HEK293 (cell line): ENCODE data around the gene TUT1.

Experiments
- EGR2 ChIP-seq: fragments of 450-650 bp; formaldehyde crosslinking; IDR thresholded peaks from 2 replicates; pipeline ENCODE4 v1.5.1; 2016; ENCODE audit warnings: low read depth, missing biosample characterization, missing genetic modification characterization
- KLF10 ChIP-seq: fragments of 450-650 bp; IDR thresholded peaks from 2 replicates; pipeline ENCODE4 v1.5.1; 2018; ENCODE audit warnings: missing biosample characterization, mild to moderate bottlenecking, missing genetic modification characterization
- ZBTB1 ChIP-seq: fragments of 450-650 bp; formaldehyde crosslinking; IDR thresholded peaks from 2 replicates; pipeline ENCODE4 v1.5.1; 2016; ENCODE audit warnings: missing biosample characterization, missing genetic modification characterization
- ZBTB7A ChIP-seq: fragments of 450-650 bp; formaldehyde crosslinking; IDR thresholded peaks from 2 replicates; pipeline ENCODE4 v1.5.1; 2016; ENCODE audit warnings: low read depth, missing biosample characterization, missing genetic modification characterization
- ZEB2 ChIP-seq: fragments of 450-650 bp; formaldehyde crosslinking; IDR thresholded peaks from 2 replicates; pipeline ENCODE4 v1.5.1; 2016; ENCODE audit warnings: missing biosample characterization, missing genetic modification characterization
- ZNF138 ChIP-seq: fragments of 450-650 bp; formaldehyde crosslinking; IDR thresholded peaks from 2 replicates; pipeline ENCODE4 v1.5.1; 2016; ENCODE audit warnings: missing biosample characterization, missing genetic modification characterization, borderline replicate concordance
- ZNF174 ChIP-seq: fragments of 450-650 bp; formaldehyde crosslinking; IDR thresholded peaks from 2 replicates; pipeline ENCODE4 v1.5.0; 2017; ENCODE audit warnings: missing biosample characterization, mild to moderate bottlenecking, missing genetic modification characterization
- ZNF211 ChIP-seq: fragments of 450-650 bp; formaldehyde crosslinking; IDR thresholded peaks from 2 replicates; pipeline ENCODE4 v1.5.1; 2016; ENCODE audit warnings: low read depth, missing biosample characterization, missing genetic modification characterization
- ZNF544 ChIP-seq: fragments of 450-650 bp; formaldehyde crosslinking; IDR thresholded peaks from 2 replicates; pipeline ENCODE4 v1.5.0; 2017; ENCODE audit warnings: missing biosample characterization, missing genetic modification characterization
- ZNF654 ChIP-seq: fragments of 450-650 bp; formaldehyde crosslinking; IDR thresholded peaks from 2 replicates; pipeline ENCODE4 v1.5.1; 2016; ENCODE audit warnings: low read depth, missing biosample characterization, missing genetic modification characterization
- TF ChIP-seq, protein P1 (sequence below): fragments of 450-650 bp; formaldehyde crosslinking; IDR thresholded peaks from 2 replicates; pipeline ENCODE4 v1.5.1; 2016; ENCODE audit warnings: missing biosample characterization, missing genetic modification characterization
- TF ChIP-seq, protein P2 (sequence below): fragments of 450-650 bp; formaldehyde crosslinking; conservative IDR thresholded peaks from 2 replicates; pipeline ENCODE4 v1.5.1; 2016; ENCODE audit warnings: low read depth, missing biosample characterization, missing genetic modification characterization
- TF ChIP-seq, protein P3 (sequence below): fragments of 450-650 bp; formaldehyde crosslinking; IDR thresholded peaks from 2 replicates; pipeline ENCODE4 v1.5.1; 2016; ENCODE audit warnings: missing biosample characterization, missing genetic modification characterization

DNA sequence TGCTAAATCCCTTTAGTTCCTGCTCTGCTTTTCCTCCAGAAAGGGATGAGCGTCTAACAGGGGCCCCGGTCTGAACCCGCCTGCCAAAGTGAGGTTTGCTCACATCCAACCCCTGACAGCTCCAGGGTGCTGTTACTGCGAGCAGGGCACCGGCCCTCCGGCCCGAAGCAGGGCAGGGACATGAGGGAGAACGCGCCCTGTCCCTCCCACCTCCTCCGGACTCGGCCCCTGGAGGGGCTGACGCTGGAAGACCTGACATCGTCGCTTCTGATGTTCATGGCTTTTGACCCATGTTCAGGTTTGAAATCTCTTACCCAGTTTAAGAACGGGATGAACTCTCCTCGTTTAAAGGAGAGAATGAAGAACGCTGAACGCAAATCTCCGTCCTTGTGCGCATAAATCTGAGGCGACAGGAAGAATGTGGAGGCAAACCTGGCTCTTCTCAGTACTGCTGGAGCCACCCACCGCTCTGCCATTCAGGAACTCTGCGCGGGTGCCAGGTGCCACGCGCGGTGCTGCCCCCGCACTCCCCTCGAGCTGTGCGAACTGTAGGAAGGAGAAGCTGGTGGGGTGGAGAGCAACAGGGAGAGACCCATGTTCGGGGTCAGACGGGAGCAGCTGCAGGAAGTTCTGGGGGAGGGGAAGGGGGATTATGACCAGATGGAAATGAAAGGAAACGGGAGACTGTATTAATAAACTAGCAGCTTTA lies 16.8 kb downstream of the TUT1 start:
- TF ChIP-seq ZBTB1 (tag by site-specific recombination), result no peak
- TF ChIP-seq, protein P1, sequence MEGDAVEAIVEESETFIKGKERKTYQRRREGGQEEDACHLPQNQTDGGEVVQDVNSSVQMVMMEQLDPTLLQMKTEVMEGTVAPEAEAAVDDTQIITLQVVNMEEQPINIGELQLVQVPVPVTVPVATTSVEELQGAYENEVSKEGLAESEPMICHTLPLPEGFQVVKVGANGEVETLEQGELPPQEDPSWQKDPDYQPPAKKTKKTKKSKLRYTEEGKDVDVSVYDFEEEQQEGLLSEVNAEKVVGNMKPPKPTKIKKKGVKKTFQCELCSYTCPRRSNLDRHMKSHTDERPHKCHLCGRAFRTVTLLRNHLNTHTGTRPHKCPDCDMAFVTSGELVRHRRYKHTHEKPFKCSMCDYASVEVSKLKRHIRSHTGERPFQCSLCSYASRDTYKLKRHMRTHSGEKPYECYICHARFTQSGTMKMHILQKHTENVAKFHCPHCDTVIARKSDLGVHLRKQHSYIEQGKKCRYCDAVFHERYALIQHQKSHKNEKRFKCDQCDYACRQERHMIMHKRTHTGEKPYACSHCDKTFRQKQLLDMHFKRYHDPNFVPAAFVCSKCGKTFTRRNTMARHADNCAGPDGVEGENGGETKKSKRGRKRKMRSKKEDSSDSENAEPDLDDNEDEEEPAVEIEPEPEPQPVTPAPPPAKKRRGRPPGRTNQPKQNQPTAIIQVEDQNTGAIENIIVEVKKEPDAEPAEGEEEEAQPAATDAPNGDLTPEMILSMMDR, result no peak
- TF ChIP-seq, protein P2, sequence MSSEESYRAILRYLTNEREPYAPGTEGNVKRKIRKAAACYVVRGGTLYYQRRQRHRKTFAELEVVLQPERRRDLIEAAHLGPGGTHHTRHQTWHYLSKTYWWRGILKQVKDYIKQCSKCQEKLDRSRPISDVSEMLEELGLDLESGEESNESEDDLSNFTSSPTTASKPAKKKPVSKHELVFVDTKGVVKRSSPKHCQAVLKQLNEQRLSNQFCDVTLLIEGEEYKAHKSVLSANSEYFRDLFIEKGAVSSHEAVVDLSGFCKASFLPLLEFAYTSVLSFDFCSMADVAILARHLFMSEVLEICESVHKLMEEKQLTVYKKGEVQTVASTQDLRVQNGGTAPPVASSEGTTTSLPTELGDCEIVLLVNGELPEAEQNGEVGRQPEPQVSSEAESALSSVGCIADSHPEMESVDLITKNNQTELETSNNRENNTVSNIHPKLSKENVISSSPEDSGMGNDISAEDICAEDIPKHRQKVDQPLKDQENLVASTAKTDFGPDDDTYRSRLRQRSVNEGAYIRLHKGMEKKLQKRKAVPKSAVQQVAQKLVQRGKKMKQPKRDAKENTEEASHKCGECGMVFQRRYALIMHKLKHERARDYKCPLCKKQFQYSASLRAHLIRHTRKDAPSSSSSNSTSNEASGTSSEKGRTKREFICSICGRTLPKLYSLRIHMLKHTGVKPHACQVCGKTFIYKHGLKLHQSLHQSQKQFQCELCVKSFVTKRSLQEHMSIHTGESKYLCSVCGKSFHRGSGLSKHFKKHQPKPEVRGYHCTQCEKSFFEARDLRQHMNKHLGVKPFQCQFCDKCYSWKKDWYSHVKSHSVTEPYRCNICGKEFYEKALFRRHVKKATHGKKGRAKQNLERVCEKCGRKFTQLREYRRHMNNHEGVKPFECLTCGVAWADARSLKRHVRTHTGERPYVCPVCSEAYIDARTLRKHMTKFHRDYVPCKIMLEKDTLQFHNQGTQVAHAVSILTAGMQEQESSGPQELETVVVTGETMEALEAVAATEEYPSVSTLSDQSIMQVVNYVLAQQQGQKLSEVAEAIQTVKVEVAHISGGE (tag by site-specific recombination), result no peak
- TF ChIP-seq ZNF654 (tag by site-specific recombination), result no peak
- TF ChIP-seq, protein P3, sequence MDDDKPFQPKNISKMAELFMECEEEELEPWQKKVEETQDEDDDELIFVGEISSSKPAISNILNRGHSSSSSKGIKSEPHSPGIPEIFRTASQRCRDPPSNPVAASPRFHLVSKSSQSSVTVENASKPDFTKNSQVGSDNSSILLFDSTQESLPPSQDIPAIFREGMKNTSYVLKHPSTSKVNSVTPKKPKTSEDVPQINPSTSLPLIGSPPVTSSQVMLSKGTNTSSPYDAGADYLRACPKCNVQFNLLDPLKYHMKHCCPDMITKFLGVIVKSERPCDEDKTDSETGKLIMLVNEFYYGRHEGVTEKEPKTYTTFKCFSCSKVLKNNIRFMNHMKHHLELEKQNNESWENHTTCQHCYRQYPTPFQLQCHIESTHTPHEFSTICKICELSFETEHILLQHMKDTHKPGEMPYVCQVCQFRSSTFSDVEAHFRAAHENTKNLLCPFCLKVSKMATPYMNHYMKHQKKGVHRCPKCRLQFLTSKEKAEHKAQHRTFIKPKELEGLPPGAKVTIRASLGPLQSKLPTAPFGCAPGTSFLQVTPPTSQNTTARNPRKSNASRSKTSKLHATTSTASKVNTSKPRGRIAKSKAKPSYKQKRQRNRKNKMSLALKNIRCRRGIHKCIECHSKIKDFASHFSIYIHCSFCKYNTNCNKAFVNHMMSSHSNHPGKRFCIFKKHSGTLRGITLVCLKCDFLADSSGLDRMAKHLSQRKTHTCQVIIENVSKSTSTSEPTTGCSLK, result no peak
- no peak for TF ChIP-seq ZNF174 (tag by site-specific recombination)
- no peak for TF ChIP-seq ZEB2 (tag by site-specific recombination)
- peak; percentile 79 for TF ChIP-seq EGR2 (tag by site-specific recombination)
- TF ChIP-seq ZNF138, result no peak
- no peak for TF ChIP-seq ZNF211 (tag by site-specific recombination)
- no peak for TF ChIP-seq ZBTB7A (tag by site-specific recombination)
- TF ChIP-seq ZNF544 (tag by site-specific recombination), result no peak
- TF ChIP-seq KLF10, result no peak
